OCI-LY7 (cell line): ENCODE data around the gene STK32C.

Experiments
- EZH2phosphoT487 ChIP-seq: fragments of 200-600 bp; sonication (generic); IDR thresholded peaks from 2 replicates; pipeline ENCODE4 v1.6.1; 2018; ENCODE audit warnings: low read depth, borderline replicate concordance, mild to moderate bottlenecking, mixed run types, antibody characterized with exemption, low read length, moderate library complexity, mixed read lengths
- TF ChIP-seq, protein P1 (sequence below): fragments of 200-600 bp; sonication (generic); conservative IDR thresholded peaks from 2 replicates; pipeline ENCODE4 v1.5.1; 2014; ENCODE audit warnings: mild to moderate bottlenecking, antibody characterized with exemption, low read length, moderate library complexity, mixed read lengths

DNA sequence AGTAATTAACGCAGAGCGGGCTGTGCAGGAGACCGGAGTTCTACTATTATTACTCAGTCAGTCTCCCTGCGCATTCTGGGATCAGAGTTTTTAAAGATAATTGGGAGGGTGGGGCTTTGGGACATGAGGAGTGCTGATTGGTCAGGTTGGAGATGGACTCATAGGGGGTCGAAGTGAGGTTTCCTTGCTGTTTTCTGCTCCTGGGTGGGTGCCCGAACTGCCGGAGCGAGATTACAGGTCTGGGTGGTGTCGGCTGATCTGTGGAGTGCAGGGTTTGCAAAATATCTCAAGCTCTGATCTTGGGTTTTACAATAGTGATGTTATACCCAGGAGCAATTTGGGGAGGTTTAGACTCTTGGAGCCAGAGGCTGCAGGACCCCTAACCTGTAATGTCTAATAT is 20.4 kb upstream of the STK32C start:
- TF ChIP-seq, protein P1, sequence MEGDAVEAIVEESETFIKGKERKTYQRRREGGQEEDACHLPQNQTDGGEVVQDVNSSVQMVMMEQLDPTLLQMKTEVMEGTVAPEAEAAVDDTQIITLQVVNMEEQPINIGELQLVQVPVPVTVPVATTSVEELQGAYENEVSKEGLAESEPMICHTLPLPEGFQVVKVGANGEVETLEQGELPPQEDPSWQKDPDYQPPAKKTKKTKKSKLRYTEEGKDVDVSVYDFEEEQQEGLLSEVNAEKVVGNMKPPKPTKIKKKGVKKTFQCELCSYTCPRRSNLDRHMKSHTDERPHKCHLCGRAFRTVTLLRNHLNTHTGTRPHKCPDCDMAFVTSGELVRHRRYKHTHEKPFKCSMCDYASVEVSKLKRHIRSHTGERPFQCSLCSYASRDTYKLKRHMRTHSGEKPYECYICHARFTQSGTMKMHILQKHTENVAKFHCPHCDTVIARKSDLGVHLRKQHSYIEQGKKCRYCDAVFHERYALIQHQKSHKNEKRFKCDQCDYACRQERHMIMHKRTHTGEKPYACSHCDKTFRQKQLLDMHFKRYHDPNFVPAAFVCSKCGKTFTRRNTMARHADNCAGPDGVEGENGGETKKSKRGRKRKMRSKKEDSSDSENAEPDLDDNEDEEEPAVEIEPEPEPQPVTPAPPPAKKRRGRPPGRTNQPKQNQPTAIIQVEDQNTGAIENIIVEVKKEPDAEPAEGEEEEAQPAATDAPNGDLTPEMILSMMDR: no peak
- TF ChIP-seq EZH2phosphoT487: no peak
